Measurements from ENCODE around the gene CILP.
"Not testable (repeated sequence)": the region's sequence is repeated elsewhere in the genome, so short reads cannot be mapped to it uniquely, and the experiment has no call there.

The CILP gene

DNA sequence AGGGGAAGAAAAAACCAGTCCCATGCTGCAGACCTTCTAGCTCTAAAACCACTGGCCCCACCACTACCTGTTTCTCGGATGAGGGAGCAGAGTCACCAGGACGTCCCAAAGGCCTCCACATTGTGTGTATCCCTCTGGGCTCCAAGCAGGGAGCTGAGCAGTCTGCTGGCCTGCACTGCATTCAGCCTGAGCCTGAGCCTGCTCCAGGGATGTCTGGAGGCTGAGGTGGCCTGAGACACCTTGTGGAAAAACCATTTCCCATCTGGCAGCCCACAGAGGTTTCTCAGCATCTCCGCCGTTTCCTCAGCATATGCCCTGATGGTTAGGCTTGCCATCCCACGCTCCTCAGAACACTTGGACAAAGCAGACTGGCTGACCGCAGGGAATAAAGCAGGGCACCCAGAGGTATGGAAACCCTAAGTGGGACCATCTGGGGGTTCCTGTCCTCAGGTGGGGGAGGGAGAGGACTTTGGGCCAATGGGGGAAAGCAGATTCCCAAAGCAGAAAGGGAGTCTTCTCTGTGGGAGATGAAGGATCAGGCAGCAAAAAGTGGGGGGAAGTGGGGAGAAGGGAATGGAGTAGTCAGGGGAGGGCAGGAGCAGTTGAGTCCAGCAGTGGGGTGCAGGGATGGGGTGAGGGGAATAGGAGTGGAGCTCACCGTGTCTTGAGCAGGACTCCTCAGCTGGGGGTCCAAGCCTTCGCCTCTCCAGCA is at the start of gene CILP:
Gene CILP (minus strand): TSS at position 704 of the 712 bp plus-strand sequence. CDS start 1,718 bp downstream, outside the sequence.
- in situ Hi-C loops (cut with HindIII; ENCODE audit: low sequenced_read_pairs), result no loop called here

- in situ Hi-C loops (cut with HindIII; ENCODE audit: low sequenced_read_pairs), result no loop called here
These were observed 49.7 kb upstream of the CILP start for GRCh38 chr15:65260968-65261367.

- in situ Hi-C loops (cut with HindIII; ENCODE audit: low sequenced_read_pairs), result no loop called here
These were observed 48.1 kb upstream of the CILP start for GRCh38 chr15:65259367-65259797.

DNA sequence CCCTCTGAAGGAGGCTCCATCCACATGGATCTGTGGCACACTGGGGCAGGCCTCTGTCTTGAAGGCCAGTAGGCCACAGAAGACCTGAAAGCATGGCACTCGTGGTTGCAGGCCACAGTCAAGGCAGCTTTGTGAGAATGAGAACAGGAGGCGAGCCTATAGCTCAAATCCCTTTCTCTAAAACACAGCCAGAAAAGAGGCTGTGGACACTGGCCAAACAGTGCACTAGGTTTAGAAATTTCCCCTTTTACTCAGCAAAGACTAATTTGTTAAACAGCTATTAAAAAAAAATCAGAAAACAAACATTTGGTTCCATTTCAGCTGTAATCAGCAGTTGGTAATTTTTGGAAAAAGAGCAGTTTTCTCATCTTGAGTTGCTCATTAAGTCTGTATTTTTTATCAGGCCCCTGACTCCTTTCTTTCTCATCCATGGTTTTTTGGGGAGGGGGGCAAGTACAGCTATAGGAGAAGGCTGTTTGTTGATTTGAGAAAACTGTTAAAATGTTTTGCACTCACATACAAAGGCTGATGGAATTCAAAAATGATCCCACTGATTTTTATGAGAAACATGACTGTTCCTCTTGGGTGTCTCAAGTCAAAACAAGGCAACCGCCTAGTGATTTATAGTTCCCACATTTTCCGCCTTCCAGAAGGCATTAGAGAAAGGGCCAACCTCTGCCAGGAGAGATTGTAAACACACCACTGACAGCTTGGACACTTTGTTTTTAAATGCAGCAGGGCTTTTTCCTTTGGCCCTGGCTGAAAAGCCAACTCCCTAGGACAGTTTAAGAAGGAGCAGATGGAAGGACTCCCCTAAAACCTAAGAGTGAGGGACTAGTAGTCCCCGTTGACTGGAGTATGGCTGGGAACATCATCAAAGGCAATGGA is 47.3 kb upstream of the CILP start:
- in situ Hi-C loops (cut with HindIII; ENCODE audit: low sequenced_read_pairs), result no loop called here

- in situ Hi-C loops (cut with HindIII; ENCODE audit: low sequenced_read_pairs), result no loop called here
These were observed 44.3 kb upstream of the CILP start for GRCh38 chr15:65255486-65256140.

GRCh38 chr15:65254758-65255157 is 43.5 kb upstream of the CILP start:
- in situ Hi-C loops (cut with HindIII; ENCODE audit: low sequenced_read_pairs), result no loop called here

DNA sequence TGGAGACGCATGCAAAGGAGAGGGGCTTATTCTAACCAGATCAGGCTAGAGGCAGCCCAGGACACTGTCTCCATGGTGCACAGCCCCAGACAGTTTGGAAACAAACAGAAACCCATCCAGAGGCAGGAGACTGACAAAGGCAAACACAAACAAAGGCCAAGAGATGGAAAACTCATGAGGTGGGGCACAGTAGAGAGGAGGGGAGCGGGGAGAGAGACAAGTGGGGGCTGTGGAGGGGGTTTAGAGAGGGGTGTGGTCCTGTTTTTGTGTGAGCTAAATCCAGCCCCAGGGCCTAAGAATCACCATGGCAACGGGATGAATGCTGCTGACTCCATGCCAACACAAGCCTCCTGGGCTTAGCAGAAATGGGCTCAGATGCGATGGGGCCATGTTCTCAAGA is 43.1 kb upstream of the CILP start:
- in situ Hi-C loops (cut with HindIII; ENCODE audit: low sequenced_read_pairs), result no loop called here

DNA sequence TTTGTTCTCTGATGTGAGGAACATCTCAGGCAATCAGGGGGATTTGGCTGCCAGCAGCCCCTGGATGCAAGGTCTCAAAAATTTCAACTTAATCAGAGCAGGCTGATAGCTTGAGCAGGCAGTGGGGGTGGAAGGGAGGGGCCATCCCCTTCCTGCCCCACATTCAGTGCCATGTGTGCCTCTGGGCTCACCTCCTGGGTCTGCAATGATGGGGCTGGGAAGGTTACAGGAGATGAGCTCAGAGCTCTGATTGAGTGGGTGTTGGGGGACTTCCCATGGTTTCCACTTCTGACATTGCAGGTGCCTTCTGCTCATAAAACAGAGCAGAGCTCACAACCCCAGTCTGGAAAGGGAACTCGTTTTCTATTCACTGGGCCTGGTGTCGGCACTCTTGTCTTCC is 38.4 kb upstream of the CILP start:
- in situ Hi-C loops (cut with HindIII; ENCODE audit: low sequenced_read_pairs), result no loop called here

GRCh38 chr15:65248511-65249255 is 37.4 kb upstream of the CILP start:
- in situ Hi-C loops (cut with HindIII; ENCODE audit: low sequenced_read_pairs), result no loop called here

DNA sequence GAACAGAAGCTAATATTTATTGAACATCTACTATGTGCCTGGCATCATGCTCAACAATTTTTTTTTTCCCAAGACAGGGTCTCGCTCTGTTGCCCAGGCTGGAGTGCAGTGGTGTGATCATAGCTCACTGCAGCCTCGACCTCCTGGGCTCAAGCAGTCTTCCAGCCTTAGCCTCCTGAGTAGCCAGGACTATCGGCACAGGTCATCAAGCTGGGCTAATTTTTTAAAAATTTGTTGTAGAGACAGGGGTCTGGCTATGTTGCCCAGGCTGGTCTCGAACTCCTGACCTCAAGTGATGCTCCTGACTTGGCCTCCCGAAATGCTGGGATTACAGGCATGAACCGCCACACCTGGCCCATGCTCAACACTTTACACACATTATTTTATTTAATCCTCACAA is 35.7 kb upstream of the CILP start:
- in situ Hi-C loops (cut with HindIII; ENCODE audit: low sequenced_read_pairs), result no loop called here

GRCh38 chr15:65246026-65246714 is 34.9 kb upstream of the CILP start:
- in situ Hi-C loops (cut with HindIII; ENCODE audit: low sequenced_read_pairs), result no loop called here

DNA sequence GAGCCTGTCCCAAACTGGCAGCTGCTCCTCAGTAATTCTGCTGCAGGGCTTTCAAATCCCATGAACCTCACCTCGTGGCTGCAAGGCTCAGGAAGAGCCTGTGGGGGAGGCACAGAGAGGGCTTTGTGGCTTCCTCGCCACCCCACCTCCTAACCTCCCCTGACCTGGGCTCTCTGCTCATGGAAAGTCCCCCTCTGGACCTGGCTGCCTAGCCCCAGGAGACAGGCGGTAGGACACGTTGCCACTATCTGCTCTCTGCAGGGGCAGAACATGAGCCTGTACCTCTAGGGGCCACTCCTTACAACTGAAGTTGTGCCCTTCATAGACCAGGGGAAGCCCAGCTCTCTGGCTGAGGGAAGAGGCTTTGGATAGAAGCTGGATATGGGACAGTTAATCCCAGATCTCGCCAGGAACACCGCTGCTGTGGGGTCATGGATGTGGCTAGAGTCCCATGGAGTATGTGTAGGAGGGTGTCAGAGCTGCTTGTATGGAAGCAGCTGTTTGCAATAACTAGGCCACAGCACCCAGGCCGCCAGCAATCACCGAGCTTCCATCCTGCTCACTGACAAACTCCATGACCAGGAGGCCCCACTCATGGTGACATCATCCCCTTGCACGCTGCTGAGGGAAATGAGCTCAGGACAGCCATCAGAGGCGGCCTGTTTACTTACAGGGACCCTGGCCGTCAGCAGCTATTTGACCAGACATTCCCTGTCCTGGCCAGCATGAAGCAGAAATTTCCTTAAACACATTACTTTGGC is 34.0 kb upstream of the CILP start:
- in situ Hi-C loops (cut with HindIII; ENCODE audit: low sequenced_read_pairs), result no loop called here

DNA sequence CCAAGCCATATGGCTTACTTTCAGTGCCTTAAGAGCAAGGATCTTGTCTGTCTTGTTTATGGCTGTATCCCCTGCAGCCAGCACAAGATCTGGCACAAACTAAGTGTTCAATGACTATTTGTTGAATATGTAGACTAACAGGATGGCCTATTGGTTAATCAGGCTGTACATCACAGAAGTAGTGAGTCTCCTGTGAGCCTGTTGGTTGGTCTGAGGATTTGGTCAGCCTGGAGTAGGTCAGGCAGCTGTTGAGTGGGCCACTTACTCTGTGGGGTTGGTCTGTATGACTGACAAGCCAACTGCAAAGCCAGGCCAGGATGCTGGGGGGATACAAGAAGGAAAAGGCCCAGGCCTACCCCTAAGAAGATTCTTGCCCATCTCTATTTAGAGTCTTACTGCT is 33.4 kb upstream of the CILP start:
- in situ Hi-C loops (cut with HindIII; ENCODE audit: low sequenced_read_pairs), result no loop called here

DNA sequence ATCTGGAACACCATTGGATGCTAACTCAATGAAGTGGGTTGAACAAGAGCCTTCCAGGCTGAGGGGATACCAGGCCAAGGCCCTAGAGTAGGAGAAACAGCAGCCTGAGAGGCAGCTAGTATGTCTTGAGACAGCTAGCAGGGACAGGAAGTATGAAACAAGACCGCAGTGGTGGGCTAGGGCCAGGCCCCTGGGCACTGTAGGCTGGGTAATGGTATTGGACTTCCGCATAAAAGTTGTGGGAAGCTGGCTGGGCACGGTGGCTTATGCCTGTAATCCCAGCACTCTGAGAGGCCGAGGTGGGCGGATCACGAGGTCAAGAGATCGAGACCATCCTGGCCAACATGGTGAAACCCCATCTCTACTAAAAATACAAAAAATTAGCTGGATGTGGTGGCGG is 25.2 kb upstream of the CILP start:
- in situ Hi-C loops (cut with HindIII; ENCODE audit: low sequenced_read_pairs), result not testable (repeated sequence)

DNA sequence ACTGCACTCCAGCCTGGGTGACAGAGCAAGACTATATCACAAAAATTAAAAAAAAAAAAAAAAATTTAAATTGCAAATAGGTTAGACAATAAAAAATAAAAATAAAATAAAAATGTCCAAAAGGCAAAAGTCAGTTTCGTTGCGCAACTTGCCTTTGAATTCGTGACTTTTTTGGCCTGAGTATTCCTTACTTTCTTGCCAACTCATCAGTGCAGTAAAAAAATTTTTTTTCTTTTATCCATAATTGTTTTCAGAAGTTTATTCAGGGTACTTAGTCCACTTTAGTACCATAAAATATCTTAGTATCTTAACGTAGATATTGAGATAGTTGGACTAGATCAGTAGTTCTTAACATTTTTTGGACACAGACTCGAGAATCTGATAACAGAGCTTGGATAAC is 22.4 kb upstream of the CILP start:
- in situ Hi-C loops (cut with HindIII; ENCODE audit: low sequenced_read_pairs), result no loop called here

GRCh38 chr15:65232520-65232919 is 21.2 kb upstream of the CILP start:
- in situ Hi-C loops (cut with HindIII; ENCODE audit: low sequenced_read_pairs), result no loop called here

- in situ Hi-C loops (cut with HindIII; ENCODE audit: low sequenced_read_pairs), result no loop called here
These were observed 20.0 kb upstream of the CILP start for GRCh38 chr15:65231306-65231705.

GRCh38 chr15:65226901-65227300 is 15.6 kb upstream of the CILP start:
- in situ Hi-C loops (cut with HindIII; ENCODE audit: low sequenced_read_pairs), result not testable (repeated sequence)

DNA sequence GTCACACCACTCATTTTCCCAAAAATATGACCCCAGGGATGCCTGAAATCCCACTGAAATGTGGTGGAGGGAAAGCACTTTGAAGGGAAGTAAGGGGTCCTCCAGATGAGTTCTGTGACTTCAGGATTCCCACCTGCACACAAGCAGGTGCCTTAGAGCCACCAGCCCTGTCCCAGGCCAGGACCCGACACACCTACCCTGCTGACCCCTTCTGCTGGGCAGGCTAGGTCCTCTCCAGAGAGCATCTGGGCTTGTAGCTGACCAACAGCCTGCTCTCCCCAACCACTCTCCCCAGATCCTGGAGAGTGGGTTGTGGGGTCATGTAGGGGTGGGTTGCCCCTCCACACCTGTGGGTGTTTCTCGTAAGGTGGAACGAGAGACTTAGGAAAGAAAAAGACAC is 14.9 kb upstream of the CILP start:
- in situ Hi-C loops (cut with HindIII; ENCODE audit: low sequenced_read_pairs), result no loop called here

- in situ Hi-C loops (cut with HindIII; ENCODE audit: low sequenced_read_pairs), result no loop called here
These were observed 12.7 kb upstream of the CILP start for GRCh38 chr15:65223996-65224395.
